ENCODE results near the gene PPP1R1B.

Gene PPP1R1B

DNA sequence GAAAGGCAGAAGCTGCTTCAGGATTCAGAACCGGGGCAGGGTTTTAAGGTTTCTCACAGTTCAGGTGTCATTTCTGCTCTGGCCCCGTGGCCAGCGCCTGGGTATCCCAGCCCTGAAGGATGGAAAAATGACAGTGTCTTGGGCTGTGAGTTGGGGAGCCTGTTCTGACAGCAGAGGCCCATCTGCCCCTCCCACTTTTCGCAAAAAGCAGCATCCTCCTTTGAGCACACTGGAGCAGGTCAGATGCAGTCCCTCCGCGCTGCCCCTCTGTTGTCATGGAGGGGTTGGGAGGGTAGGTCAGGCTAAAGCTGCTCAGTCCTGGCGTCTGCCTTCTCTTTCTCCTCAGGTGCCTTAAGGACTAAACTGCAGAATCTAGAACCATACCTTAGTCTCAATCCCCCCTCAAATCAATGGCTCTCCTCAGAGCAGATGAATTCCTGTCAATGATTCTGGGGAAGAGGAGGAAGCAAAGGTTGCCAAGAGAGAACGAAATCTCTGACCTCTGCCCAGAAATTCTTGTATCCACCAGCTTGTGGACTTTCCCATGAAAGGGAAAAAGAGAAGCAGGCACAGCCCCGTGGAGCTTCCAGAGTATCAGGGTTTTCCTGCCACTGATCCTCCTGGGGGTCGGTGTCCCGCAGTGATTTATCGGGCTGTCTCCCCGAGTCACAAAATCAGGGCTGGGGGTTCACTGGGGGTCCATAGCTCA lies 26.3 kb upstream of the PPP1R1B start:
- DNase-seq (ENCODE audit: low spot score): no peak

- no peak for DNase-seq (ENCODE audit: low spot score)
Measured at GRCh38 chr17:39600997-39601597, 25.7 kb upstream of the PPP1R1B start.

DNA sequence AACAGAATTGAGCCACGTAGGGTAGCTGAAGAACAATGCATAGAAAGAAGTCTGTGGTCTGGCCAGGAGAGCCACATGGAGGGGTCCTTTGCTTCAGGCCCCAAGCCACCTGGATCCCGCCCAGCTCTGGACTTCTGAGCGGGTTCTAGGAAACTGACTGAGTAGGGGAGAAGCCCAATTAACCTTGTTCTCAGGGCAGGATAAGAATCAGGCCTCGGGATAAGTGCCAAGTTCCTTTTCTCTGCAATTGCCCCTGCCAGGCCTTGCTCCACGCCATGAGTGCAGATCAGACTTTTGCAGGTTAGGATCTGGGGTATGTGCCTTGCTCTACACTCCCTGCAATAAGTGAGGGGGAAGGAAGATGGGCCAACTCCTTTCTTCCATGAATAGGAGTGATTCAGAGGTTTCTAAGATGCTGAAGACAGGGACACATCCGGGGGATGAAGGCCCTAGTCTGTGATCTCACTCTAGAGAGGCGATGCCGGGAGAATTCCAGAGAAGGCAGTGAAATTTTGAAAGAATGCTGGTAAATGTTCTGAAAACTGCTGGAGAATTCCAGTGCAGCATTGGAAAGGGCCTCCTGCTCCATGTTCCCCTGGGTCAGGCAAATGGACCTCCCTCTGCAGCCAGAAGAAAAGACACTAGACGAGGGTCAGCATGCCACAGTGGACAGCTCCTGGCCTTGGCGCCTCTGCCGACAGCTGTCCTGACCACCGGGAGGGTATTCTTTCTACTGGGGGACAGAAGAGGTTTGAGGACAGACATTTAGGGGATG lies 24.8 kb upstream of the PPP1R1B start:
- no peak for DNase-seq (ENCODE audit: low spot score)

DNA sequence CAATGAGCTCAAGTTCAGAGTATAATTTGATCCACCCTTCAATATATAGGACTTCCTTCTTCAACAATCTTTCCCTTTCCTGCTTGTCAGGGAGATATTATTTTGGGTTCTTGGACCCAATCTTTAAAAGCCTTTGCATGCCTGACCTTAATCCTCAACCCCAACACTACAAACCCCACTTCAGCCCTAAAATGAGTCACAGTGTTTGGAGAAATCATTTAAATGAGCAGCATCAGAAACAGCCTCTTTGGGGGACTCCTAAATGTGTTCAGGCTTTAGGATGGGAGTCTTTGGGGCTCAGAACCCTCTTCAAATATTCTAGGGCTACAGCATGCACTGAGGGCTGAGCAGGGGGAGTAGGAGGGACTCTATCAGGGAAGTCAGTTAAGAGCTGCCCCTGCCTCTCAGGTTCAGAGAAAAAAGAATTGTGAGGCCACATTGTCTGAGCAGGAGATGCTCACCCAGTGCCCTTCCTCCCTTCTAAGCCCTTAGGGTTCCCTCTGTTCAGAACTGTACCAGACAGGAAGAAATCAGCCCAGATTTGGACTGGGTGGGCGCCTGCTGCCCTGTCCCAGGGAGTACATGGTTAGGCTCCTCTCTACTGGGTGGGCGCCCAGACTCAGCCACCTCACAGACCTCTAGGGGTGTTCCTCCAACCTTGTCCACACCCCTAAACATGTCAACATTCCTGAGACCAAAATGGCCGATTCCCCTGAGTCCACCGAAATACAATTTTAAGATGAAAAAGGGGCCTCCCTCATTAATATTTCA lies 24.0 kb upstream of the PPP1R1B start:
- DNase-seq (ENCODE audit: low spot score): no peak

DNA sequence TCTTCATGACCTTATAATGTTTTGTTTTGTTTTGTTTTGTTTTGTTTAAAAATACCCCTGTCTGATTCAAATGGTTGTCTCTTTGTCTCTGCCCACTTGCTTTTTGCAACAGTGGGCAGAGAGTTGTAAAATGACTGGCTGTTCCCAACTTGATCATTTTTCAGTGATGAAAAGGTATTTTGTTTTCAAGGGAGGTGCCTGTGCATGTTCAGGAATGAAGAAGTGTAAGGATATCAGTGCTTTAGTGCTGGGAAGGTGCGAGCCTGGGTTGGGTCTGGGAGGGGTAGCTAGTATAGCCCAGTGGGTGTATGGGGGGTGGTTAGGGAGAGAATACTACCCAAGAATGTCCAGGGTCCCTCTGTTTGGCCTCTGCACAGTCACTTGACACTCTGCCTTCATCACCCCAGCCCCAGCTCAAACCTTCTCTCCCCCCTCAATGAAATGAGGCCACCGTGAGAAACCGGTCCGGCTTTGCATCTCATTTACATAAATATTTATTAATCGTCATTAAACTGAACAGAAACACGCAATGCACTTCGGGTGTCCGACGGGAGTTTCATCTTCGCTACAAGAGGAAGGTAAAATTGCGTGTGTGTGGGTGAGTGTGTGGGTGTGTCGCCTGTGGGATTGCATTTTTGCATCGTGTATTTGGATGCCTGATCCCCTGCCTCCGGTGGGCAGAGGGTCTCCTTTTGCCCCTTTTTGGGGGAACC lies 23.3 kb upstream of the PPP1R1B start:
- no peak for DNase-seq (ENCODE audit: low spot score)

- no peak for DNase-seq (ENCODE audit: low spot score)
Measured at GRCh38 chr17:39604911-39605491, 21.8 kb upstream of the PPP1R1B start.

DNA sequence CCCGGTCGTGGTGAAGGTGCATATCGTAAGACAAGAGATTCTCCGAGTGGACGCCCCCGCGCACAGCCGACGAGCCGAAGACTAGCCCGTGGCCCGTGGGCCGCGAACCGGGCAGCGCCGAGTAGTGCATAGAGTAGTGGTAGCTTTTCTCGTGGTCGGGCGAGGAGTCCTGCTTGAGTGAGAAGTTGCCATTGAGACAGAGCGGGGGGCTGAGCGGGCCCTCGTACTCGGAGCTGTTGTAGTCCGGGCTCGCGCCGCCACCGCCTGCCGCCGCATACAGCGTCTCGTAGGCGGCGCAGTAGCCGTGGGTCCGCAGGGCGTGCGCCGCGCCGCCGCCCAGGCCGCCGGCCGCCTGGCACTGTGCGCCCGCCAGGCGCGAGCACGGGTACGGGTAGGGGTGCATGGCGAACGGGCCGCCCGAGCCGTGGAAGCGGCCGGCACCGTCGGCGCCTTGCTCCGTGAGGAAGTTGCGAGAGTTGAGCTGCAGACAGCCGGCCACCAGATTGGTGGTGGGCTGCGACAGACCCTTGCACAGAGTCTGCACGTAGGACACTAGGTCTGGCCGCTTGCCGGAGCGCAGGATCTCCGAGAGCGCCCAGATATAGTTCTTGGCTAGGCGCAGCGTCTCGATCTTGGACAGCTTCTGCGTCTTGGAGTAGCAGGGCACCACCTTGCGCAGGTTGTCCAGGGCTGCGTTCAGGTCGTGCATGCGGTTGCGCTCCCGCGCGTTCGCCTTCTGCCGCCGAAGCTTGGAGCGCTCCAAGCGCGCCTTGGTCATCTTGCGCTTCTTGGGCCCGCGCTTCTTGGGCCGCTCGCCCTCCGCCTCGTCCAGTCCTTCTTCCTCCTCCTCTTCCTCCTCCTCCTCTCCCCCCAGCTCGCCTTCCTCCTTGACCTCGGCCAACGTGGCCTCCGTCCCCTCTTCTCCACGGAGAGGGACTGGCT lies 21.0 kb upstream of the PPP1R1B start:
- DNase-seq (ENCODE audit: low spot score): no peak

DNA sequence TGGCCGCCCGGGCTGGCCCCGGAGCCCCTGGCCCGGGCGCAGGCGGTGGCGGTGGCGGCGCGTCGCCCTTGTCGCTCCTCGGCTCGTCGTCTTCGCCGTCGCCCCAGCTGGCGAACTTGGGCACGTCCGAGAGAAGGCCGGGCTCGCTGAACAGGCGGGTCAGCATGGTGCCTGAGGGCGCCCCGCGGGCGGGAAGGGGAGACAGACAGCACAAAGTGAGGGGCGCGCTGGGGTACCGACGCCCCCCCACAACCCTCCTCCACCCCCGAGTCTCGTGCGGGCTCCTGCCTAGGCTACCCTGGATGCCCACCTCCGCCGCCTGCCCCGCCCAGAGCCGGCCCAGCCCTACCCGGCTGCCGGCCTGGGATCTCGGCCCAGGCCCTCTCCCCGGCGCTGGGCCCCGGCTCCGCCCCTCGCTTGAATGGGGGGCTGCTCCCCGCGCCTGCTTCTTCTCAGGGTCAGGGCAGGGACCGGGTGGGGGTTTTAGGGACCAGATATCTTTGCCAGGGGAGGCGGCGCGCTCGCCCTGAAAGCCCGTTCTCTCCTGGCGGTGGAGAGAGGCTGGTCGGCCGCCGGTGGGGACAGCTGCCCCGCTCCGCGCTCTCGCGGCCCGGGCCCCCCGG lies 20.2 kb upstream of the PPP1R1B start:
- DNase-seq (ENCODE audit: low spot score): no peak

DNA sequence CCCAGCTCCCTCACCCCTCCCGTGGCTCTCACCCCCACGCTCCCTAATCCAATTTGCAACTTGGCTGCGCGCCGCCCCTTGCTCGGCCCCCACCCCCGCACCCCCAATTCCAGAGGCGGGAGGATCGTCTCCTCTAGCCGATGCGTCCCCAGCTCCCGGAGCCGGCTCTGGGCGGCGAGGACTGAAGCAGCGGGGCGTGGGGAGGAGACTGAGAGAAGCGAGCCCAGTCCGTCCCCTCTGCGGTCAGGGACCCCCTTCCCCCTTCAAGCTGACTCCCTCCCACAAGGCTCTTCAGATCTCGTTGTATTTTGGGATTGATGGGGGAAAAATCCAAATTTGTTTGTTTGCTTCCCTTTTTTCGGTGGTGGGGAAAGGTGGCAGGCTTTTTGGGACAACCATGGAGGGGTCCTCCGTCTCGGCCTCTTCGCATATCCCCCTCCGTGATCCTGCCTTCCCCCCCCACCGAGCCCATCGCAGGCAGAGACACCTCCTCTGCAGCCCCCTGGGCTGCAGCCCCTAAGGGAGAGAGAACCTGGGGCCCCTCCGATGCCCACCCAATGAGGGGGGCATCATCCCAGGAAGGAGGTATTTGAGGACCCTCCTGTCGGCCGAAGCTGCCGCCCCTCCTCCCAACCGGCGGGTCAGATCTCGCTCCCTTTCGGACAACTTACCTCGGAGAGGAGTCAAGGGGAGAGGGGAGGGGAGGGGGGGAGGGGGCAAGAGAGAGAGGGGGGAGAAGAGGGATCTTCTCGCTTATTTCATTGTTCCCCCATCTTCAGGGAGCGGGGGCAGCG lies 19.5 kb upstream of the PPP1R1B start:
- no peak for DNase-seq (ENCODE audit: low spot score)

GRCh38 chr17:39607851-39608130 lies 19.0 kb upstream of the PPP1R1B start, which contains the start of gene NEUROD2:
Gene NEUROD2, minus strand, starts transcription at chr17:39607920. Its CDS starts 1,321 bp downstream, at chr17:39606599.
- no peak for DNase-seq (ENCODE audit: low spot score)

- DNase-seq (ENCODE audit: low spot score): no peak
Measured at GRCh38 chr17:39608142-39608981, 18.4 kb upstream of the PPP1R1B start.

GRCh38 chr17:39609416-39610025 lies 17.2 kb upstream of the PPP1R1B start:
- DNase-seq (ENCODE audit: low spot score): no peak

DNA sequence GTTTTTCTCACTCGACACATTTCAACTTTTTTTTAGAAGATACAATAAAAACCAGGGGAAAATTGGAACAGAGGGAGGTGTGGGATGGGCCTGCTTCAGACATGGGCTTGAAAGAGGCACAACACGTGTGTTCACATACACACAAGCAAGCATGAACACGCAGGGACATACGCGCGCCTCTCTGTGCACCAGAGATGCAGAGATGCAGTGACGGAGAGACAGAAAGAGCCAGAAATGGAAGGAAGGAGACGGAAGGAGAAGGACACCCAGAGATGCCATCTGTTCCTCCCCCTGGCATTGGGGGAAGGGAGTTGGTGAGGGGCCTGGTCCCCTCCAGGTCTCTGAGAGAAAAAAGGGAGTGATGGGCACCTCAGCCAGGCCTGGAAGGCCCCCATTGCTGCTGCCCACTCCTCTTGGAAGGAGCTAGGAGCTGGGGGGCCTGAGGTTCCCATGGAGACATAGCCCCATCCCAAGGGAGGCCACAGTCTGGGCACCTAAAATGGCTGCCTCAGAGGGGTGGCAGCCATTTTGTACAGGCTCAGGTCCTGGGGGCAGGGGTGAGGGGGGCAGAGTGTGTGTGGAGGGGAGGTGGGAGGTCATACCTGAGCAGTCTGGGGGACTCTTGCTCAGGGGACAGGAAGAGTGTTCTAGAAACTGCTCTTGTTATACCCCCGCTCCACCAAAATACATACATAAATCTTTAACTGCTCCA lies 15.2 kb upstream of the PPP1R1B start:
- DNase-seq (ENCODE audit: low spot score): no peak

GRCh38 chr17:39612291-39612894 lies 14.4 kb upstream of the PPP1R1B start:
- no peak for DNase-seq (ENCODE audit: low spot score)

GRCh38 chr17:39612935-39613464 lies 13.8 kb upstream of the PPP1R1B start:
- no peak for DNase-seq (ENCODE audit: low spot score)

GRCh38 chr17:39614545-39615157 lies 12.1 kb upstream of the PPP1R1B start:
- no peak for DNase-seq (ENCODE audit: low spot score)
